SK-N-MC (cell line): ENCODE measurements around the gene CSRNP2.

Experiments used
- EZH2 ChIP-seq: fragments of 200-600 bp; sonication (generic); IDR thresholded peaks from one replicate; pipeline ENCODE4 v1.6.1; 2017; ENCODE audit warnings: antibody characterized with exemption
- FOXP2 ChIP-seq: optimal IDR thresholded peaks from 2 replicates; pipeline ENCODE3; 2011; ENCODE audit warnings: mild to moderate bottlenecking, moderate library complexity; ENCODE audit not compliant: insufficient read depth; ENCODE audit errors: extremely low read length, control extremely low read depth
- POLR2AphosphoS5 ChIP-seq: IDR thresholded peaks from 2 replicates; pipeline ENCODE4 v1.6.1; 2012; ENCODE audit warnings: mild to moderate bottlenecking, low read depth, low read length, borderline replicate concordance

- TF ChIP-seq POLR2AphosphoS5 (peak; percentile 96), EZH2 (no peak), FOXP2 (no peak)
These were observed 35.5 kb downstream of the CSRNP2 start, which contains the start of gene LETMD1 for GRCh38 chr12:51047655-51048540.
